Activated gamma-delta T cell (primary cell): Measurements from ENCODE around the gene ELMO3.

Experiments
- DNase-seq: peaks from one replicate; lab custom pipeline; 2025; lab: John Stamatoyannopoulos, UW

The ELMO3 gene

GRCh38 chr16:67198238-67198734 lies 645 bp upstream of the ELMO3 start:
- DNase-seq = no peak

GRCh38 chr16:67199808-67200198 lies 872 bp downstream of the ELMO3 start:
- no peak for DNase-seq

GRCh38 chr16:67200491-67200890 lies 1.6 kb downstream of the ELMO3 start:
- no peak for DNase-seq

- DNase-seq = no peak
These were observed 2.7 kb downstream of the ELMO3 start for GRCh38 chr16:67201411-67202345.

- DNase-seq = no peak
These were observed 3.5 kb downstream of the ELMO3 start for GRCh38 chr16:67202426-67202825.

- DNase-seq = no peak
These were observed 4.1 kb downstream of the ELMO3 start for GRCh38 chr16:67202956-67203493.

- no peak for DNase-seq
These were observed 5.1 kb downstream of the ELMO3 start for GRCh38 chr16:67204076-67204475.

- DNase-seq = no peak
These were observed 7.4 kb downstream of the ELMO3 start for GRCh38 chr16:67206129-67206837.

GRCh38 chr16:67206838-67207248 lies 7.9 kb downstream of the ELMO3 start:
- no peak for DNase-seq

- no peak for DNase-seq
These were observed 8.5 kb downstream of the ELMO3 start for GRCh38 chr16:67207249-67208091.

- DNase-seq = no peak
These were observed 9.4 kb downstream of the ELMO3 start for GRCh38 chr16:67208154-67208896.

GRCh38 chr16:67209565-67209964 lies 10.6 kb downstream of the ELMO3 start:
- no peak for DNase-seq

- DNase-seq = no peak
These were observed 11.4 kb downstream of the ELMO3 start for GRCh38 chr16:67210069-67210937.

- no peak for DNase-seq
These were observed 12.7 kb downstream of the ELMO3 start for GRCh38 chr16:67211674-67212073.

GRCh38 chr16:67212766-67213165 lies 13.8 kb downstream of the ELMO3 start:
- no peak for DNase-seq

- no peak for DNase-seq
These were observed 14.5 kb downstream of the ELMO3 start for GRCh38 chr16:67213197-67214019.

- no peak for DNase-seq
These were observed 16.8 kb downstream of the ELMO3 start for GRCh38 chr16:67215706-67216105.

- no peak for DNase-seq
These were observed 17.9 kb downstream of the ELMO3 start for GRCh38 chr16:67216612-67217490.
